SK-N-SH (cell line): ENCODE measurements around the gene CEACAM19. TPM values are rescaled to one million over a fixed set of nuclear protein-coding genes. Genes with fewer than 3 reads are reported as not detected.
A peak's percentile ranks its signal among the peaks of the same experiment; 100 is the strongest.

Experiments used
- CTCF ChIA-PET: fragments of 300-600, 350-600 bp; formaldehyde crosslinking; extraction: SDS; loops from one replicate; lab custom pipeline; 2021; lab: Yijun Ruan, JAX
- POLR2A ChIA-PET: fragments of 350-600 bp; sonication (Branson Sonifier 250); formaldehyde crosslinking; extraction: SDS; loops from one replicate; lab custom pipeline; 2020; ENCODE audit warnings: antibody characterized with exemption, inconsistent platforms; lab: Yijun Ruan, JAX
- DNase-seq: peaks from one replicate; pipeline ENCODE4 v3.0.0; 2012
- H2AFZ ChIP-seq: fragments of 200-600 bp; sonication (generic); 2 replicates; pipeline ENCODE4 v1.8.1; 2016; ENCODE audit warnings: antibody characterized with exemption, mild to moderate bottlenecking, low read depth
- H3F3A ChIP-seq: fragments of 200-600 bp; sonication (generic); replicated peaks from 2 replicates; pipeline ENCODE3; 2016; ENCODE audit warnings: antibody characterized with exemption, mild to moderate bottlenecking; ENCODE audit not compliant: insufficient read depth
- H3K27ac ChIP-seq, 2 experiments: fragments of 200-500 bp in 1 of 2; fragments of 200-600 bp in 1 of 2; sonication (Bioruptor generic) in 1 of 2; sonication (generic), shearing (Covaris generic) in 1 of 2; 2 replicates each; pipeline versions ENCODE4 v1.5.1 to v1.6.1; 2014 to 2016; ENCODE audit warnings: low read depth in 2 of 2, inconsistent platforms in 1 of 2, low read length in 1 of 2, mild to moderate bottlenecking in 1 of 2, mixed read lengths in 1 of 2
- H3K27me3 ChIP-seq: fragments of 200-600 bp; sonication (generic), shearing (Covaris generic); 2 replicates; pipeline ENCODE4 v1.6.1; 2016; ENCODE audit warnings: mixed run types; ENCODE audit not compliant: insufficient read depth
- H3K36me3 ChIP-seq, 2 experiments: fragments of 200-500 bp in 1 of 2; fragments of 200-600 bp in 1 of 2; sonication (Bioruptor generic) in 1 of 2; sonication (generic) in 1 of 2; replicated peaks in 1 of 2; 2 replicates each; pipeline versions ENCODE3 to v1.5.1; 2014 to 2016; ENCODE audit warnings: low read length in 1 of 2, mild to moderate bottlenecking in 1 of 2; ENCODE audit not compliant: insufficient read depth in 2 of 2, control insufficient read depth in 1 of 2
- H3K4me1 ChIP-seq, 2 experiments: fragments of 200-500 bp in 1 of 2; fragments of 200-600 bp in 1 of 2; sonication (Bioruptor generic) in 1 of 2; sonication (generic), shearing (Covaris generic) in 1 of 2; 2 replicates each; pipeline versions ENCODE4 v1.5.1 to v1.6.1; 2014 to 2016; ENCODE audit warnings: low read depth in 1 of 2, low read length in 1 of 2, mixed run types in 1 of 2; ENCODE audit not compliant: insufficient read depth in 2 of 2, control insufficient read depth in 1 of 2
- H3K4me2 ChIP-seq: fragments of 200-600 bp; sonication (generic), shearing (Covaris generic); 2 replicates; pipeline ENCODE4 v1.6.1; 2017; ENCODE audit warnings: mixed run types
- H3K4me3 ChIP-seq, 2 experiments: fragments of 200-500 bp in 1 of 2; fragments of 200-600 bp in 1 of 2; sonication (Bioruptor generic) in 1 of 2; sonication (generic), shearing (Covaris generic) in 1 of 2; 2 replicates each; pipeline versions ENCODE4 v1.5.1 to v1.8.1; 2014 to 2016; ENCODE audit warnings: low read depth in 2 of 2, inconsistent platforms in 1 of 2, low read length in 1 of 2, mild to moderate bottlenecking in 1 of 2, mixed read lengths in 1 of 2, moderate library complexity in 1 of 2
- H3K79me2 ChIP-seq: fragments of 200-600 bp; sonication (generic); 2 replicates; pipeline ENCODE4 v1.8.1; 2017; ENCODE audit warnings: mild to moderate bottlenecking; ENCODE audit not compliant: insufficient read depth
- H3K9ac ChIP-seq: fragments of 200-600 bp; sonication (generic); 2 replicates; pipeline ENCODE4 v1.6.1; 2017; ENCODE audit warnings: mixed run types
- H3K9me2 ChIP-seq: fragments of 200-600 bp; sonication (generic); 2 replicates; pipeline ENCODE4 v1.6.1; 2017; ENCODE audit warnings: mixed run types
- H3K9me3 ChIP-seq: fragments of 200-600 bp; sonication (generic); 2 replicates; pipeline ENCODE4 v1.6.1; 2017; ENCODE audit warnings: mixed run types, mild to moderate bottlenecking, moderate library complexity
- H4K20me1 ChIP-seq: fragments of 200-600 bp; sonication (generic); 2 replicates; pipeline ENCODE4 v1.6.1; 2017; ENCODE audit warnings: mild to moderate bottlenecking, mixed run types; ENCODE audit not compliant: insufficient read depth
- CHD2 ChIP-seq: fragments of 150-350 bp; IDR thresholded peaks from 2 replicates; pipeline ENCODE4 v1.6.1; 2018; ENCODE audit warnings: low read length; ENCODE audit not compliant: partially characterized antibody
- EP300 ChIP-seq, 2 experiments: IDR thresholded peaks; 2 replicates each; pipeline versions ENCODE4 v1.4.0 to v1.6.1; 2012; ENCODE audit warnings: borderline replicate concordance in 1 of 2, low read depth in 1 of 2, low read length in 1 of 2
- EZH2phosphoT487 ChIP-seq: fragments of 200-600 bp; sonication (generic); IDR thresholded peaks from 2 replicates; pipeline ENCODE4 v1.6.1; 2017; ENCODE audit warnings: low read depth, mixed run types, mild to moderate bottlenecking, antibody characterized with exemption, moderate library complexity, borderline replicate concordance
- FOSL2 ChIP-seq: IDR thresholded peaks from 2 replicates; pipeline ENCODE4 v1.4.0; 2012; ENCODE audit warnings: low read depth, mild to moderate bottlenecking, moderate library complexity, borderline replicate concordance
- GABPA ChIP-seq: IDR thresholded peaks from 2 replicates; pipeline ENCODE4 v1.4.0; 2012; ENCODE audit warnings: low read depth, mild to moderate bottlenecking
- JUND ChIP-seq: IDR thresholded peaks from 2 replicates; pipeline ENCODE4 v1.4.0; 2012
- MEF2A ChIP-seq: IDR thresholded peaks from 2 replicates; pipeline ENCODE4 v1.4.0; 2012; ENCODE audit warnings: low read depth, borderline replicate concordance
- MXI1 ChIP-seq: IDR thresholded peaks from 2 replicates; pipeline ENCODE4 v1.6.1; 2012; ENCODE audit warnings: mild to moderate bottlenecking, low read depth, low read length, improper control_type of control experiment
- NFIC ChIP-seq: IDR thresholded peaks from 2 replicates; pipeline ENCODE4 v1.4.0; 2012; ENCODE audit warnings: borderline replicate concordance
- NRF1 ChIP-seq: IDR thresholded peaks from 2 replicates; pipeline ENCODE4 v1.6.1; 2012; ENCODE audit warnings: low read depth, mild to moderate bottlenecking, low read length
- POLR2AphosphoS5 ChIP-seq: IDR thresholded peaks from 2 replicates; pipeline ENCODE4 v1.6.1; 2012; ENCODE audit warnings: low read depth, low read length
- RAD21 ChIP-seq: IDR thresholded peaks from 2 replicates; pipeline ENCODE4 v1.6.1; 2012; ENCODE audit warnings: mild to moderate bottlenecking, low read length
- RFX5 ChIP-seq: IDR thresholded peaks from 2 replicates; pipeline ENCODE4 v1.6.1; 2012; ENCODE audit warnings: mild to moderate bottlenecking, improper control_type of control experiment, low read length
- RXRA ChIP-seq: IDR thresholded peaks from 2 replicates; pipeline ENCODE4 v1.4.0; 2012; ENCODE audit warnings: low read depth, mild to moderate bottlenecking, borderline replicate concordance
- SIN3A ChIP-seq: IDR thresholded peaks from 2 replicates; pipeline ENCODE4 v1.6.1; 2012; ENCODE audit warnings: low read depth, mild to moderate bottlenecking, low read length, moderate library complexity, borderline replicate concordance
- TAF1 ChIP-seq: IDR thresholded peaks from 2 replicates; pipeline ENCODE4 v1.6.1; 2012; ENCODE audit warnings: low read depth, mild to moderate bottlenecking, low read length, moderate library complexity, borderline replicate concordance
- TCF12 ChIP-seq: IDR thresholded peaks from 2 replicates; pipeline ENCODE4 v1.4.0; 2012
- TEAD4 ChIP-seq: IDR thresholded peaks from 2 replicates; pipeline ENCODE4 v1.4.0; 2012; ENCODE audit warnings: mild to moderate bottlenecking, borderline replicate concordance; ENCODE audit not compliant: insufficient read depth
- WGBS: methylation state at CpG from one replicate; pipeline ENCODE4 v1.1.6; 2017; ENCODE audit warnings: low lambda C conversion rate; 5-methylcytosine and 5-hydroxymethylcytosine counted together
- polyA plus RNA-seq, 3 experiments: library from polyadenylated mRNA; depleted of rRNA; stranded (reverse); fragments of >200 nt; gene quantifications; 2 replicates each; pipeline ENCODE4 v1.2.3, GENCODE V29; 2012
- TF ChIP-seq, protein P1 (sequence below): IDR thresholded peaks from 2 replicates; pipeline ENCODE4 v1.4.0; 2012; ENCODE audit warnings: low read depth, borderline replicate concordance
- TF ChIP-seq, protein P2 (sequence below): IDR thresholded peaks from 2 replicates; pipeline ENCODE4; 2012

The CEACAM19 gene
- polyA plus RNA-seq, 1 of the 3 experiments (the other 2 are of a cell fraction): 2.0 TPM

DNA sequence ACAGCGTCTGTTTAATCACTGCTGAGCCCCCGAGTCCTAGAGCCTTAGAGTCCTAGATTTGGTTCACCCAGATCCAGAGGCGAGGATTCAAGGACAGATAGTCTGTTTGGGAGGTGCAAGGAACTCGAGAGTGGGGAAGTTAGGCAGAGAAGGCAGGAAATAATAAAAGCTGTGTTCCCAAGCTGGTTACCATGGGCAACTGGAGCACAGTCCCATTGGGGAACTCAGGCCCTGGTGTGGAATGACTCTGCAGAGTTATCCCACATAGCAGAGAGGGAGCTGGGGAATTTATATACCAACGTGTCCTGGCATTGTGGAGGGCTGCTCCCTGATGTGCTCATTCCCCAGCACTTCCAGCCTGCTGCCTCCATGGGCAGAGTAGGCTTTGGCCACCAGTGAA is 48.2 kb upstream of the CEACAM19 start:
- WGBS: 55% methylated on average over 5 of the region's 5 CpGs
- Histone ChIP-seq H3F3A (peaks cover 20% of the 10 kb centered on the region), H3K9me3 (no peaks in the 10 kb centered on the region), H4K20me1 (no peaks in the 10 kb centered on the region), H2AFZ (no peak overlapping the region; the same call in 1 of the 2 replicates), H3K9ac (no peak overlapping the region), H3K79me2 (no peaks in the 10 kb centered on the region), H3K27me3 (no peaks in the 10 kb centered on the region), H3K9me2 (no peaks in the 10 kb centered on the region), H3K4me1 (0 out of 4 replicates have a peak, but pooled peaks cover 0 to 11% of the 10 kb centered on the region in 2 experiments), H3K27ac (peak overlapping the region in 1 of 2 experiments; percentile 20; a peak in 1 of 4 replicates), H3K4me3 (no peak overlapping the region), H3K4me2 (no peak overlapping the region), H3K36me3 (no peaks in the 10 kb centered on the region)
- TF ChIP-seq NRF1 (no peak), POLR2AphosphoS5 (no peak), FOSL2 (no peak), TCF12 (no peak), MXI1 (no peak), CHD2 (no peak), MEF2A (no peak), TEAD4 (no peak), GABPA (no peak), TAF1 (no peak), EP300 (IDR thresholded peaks at IDR 0.05; ENCODE audit: borderline replicate concordance in 1 of 2, low read depth in 1 of 2, low read length in 1 of 2) (no peak), RAD21 (no peak)
- TF ChIP-seq, protein P1, sequence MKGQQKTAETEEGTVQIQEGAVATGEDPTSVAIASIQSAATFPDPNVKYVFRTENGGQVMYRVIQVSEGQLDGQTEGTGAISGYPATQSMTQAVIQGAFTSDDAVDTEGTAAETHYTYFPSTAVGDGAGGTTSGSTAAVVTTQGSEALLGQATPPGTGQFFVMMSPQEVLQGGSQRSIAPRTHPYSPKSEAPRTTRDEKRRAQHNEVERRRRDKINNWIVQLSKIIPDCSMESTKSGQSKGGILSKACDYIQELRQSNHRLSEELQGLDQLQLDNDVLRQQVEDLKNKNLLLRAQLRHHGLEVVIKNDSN: no peak
- CTCF ChIA-PET: interaction anchor here (1.3 to 1.8 kb wide), 3 partner anchors 13 to 52 kb away, joined by 3 to 5 read pairs (median 5); no protein-coding TSS in a partner anchor
- no peak for DNase-seq
- POLR2A ChIA-PET: no interaction called here

DNA sequence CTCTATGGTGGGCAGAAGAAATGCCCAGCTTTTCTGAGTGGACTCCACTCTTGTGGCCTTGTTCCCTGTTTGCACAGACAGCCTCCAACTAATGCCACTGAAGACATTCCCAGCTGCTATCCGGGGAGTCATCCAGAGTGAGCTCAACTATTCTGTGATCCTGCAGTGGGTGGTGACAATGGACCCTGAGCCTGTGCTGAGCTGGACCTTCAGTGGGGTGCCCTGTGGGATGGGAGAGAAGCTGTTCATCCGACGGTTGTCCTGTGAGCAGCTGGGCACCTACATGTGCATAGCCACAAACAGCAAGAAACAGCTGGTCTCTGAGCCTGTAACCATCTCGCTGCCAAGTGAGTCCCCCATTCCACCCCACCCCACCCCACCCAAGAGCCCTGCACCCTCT is 47.7 kb upstream of the CEACAM19 start:
- WGBS: 60% methylated on average over 3 of the region's 4 CpGs
- H3K9ac ChIP-seq: no peak overlapping the region
- no peaks in the 10 kb centered on the region for H3K9me3 ChIP-seq
- no peak overlapping the region for H3K4me3 ChIP-seq
- no peak overlapping the region for H2AFZ ChIP-seq
- CTCF ChIA-PET: interaction anchor here (1.3 to 1.5 kb wide), 2 partner anchors 14 to 53 kb away, joined by 3 to 5 read pairs; no protein-coding TSS in a partner anchor
- TF ChIP-seq SIN3A (no peak), EZH2phosphoT487 (no peak), RFX5 (no peak), FOSL2 (no peak), RXRA (no peak), NFIC (no peak), JUND (no peak), MXI1 (no peak), GABPA (no peak), MEF2A (no peak), RAD21 (no peak), TEAD4 (no peak)
- TF ChIP-seq, protein P1: no peak
- TF ChIP-seq, protein P2, sequence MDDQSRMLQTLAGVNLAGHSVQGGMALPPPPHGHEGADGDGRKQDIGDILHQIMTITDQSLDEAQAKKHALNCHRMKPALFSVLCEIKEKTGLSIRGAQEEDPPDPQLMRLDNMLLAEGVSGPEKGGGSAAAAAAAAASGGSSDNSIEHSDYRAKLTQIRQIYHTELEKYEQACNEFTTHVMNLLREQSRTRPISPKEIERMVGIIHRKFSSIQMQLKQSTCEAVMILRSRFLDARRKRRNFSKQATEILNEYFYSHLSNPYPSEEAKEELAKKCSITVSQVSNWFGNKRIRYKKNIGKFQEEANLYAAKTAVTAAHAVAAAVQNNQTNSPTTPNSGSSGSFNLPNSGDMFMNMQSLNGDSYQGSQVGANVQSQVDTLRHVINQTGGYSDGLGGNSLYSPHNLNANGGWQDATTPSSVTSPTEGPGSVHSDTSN: no peak
- H3K27ac ChIP-seq: no peak overlapping the region
- H3K4me2 ChIP-seq: no peak overlapping the region
- no peaks in the 10 kb centered on the region for H3K36me3 ChIP-seq
- H3K79me2 ChIP-seq: no peaks in the 10 kb centered on the region
- H4K20me1 ChIP-seq: no peaks in the 10 kb centered on the region
- no peaks in the 10 kb centered on the region for H3K9me2 ChIP-seq
- H3F3A ChIP-seq: peaks cover 20% of the 10 kb centered on the region
- H3K27me3 ChIP-seq: no peaks in the 10 kb centered on the region
- DNase-seq: no peak
- POLR2A ChIA-PET: no interaction called here
- H3K4me1 ChIP-seq: 0 out of 4 replicates have a peak, but pooled peaks cover 0 to 11% of the 10 kb centered on the region in 2 experiments
